ENCODE measurements around the gene DLG1.

Gene DLG1

DNA sequence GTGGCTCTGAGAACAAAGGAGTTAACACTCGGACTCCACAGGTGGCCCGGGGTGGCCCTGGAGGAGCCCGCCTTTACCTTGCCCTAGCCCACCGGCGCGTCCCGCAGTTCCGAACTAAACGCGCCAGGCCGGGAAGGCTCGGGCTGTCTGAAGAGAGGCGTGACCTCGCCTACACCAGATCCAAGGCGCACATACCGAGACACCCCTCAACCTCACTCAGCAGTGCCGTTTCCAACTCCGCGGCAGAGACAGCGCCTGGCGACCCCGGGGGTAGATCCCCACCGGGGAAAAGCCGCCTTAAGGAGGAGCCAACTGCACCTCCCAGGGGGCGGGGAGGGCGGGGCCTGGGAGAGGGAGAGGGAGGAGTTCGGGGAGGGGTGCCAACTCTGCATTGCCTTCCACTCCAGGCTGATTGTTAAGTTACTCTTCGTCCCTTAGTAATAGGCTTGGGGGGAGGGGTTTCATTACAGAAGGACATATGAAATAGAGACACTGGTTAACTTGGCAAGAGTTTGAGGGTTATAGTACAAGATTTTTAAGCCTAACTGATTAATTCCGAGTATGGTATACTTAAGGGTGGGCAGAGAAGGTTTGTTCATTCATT is at the start of gene DLG1:
TSS of gene DLG1 (minus strand) at position 272 of the 604 bp plus-strand sequence. CDS start 1,408 bp downstream, outside the sequence.
- DNase-seq: peak; percentile 85

GRCh38 chr3:197348014-197348413 is 49.6 kb upstream of the DLG1 start:
- no peak for DNase-seq

DNA sequence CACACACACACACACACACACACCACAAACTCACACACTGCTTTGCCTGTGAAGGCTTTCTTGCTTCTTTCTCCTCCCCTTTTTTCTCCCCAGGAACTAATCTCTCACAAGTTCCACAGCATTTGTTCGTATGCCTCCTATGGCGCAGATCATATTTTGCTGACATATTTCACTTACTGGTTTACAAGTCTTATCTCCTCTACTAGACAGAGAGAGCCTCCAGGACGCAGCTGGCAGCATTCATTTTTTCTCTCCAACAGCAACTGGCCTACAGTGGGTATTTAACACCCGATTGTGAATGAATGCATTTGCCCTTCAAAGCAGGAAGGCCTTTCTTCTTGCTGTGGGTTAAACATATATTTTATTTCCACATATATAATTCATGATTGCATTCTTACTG is 47.0 kb upstream of the DLG1 start:
- DNase-seq: no peak

- DNase-seq: no peak
Observed at GRCh38 chr3:197344582-197345318, 46.3 kb upstream of the DLG1 start.

DNA sequence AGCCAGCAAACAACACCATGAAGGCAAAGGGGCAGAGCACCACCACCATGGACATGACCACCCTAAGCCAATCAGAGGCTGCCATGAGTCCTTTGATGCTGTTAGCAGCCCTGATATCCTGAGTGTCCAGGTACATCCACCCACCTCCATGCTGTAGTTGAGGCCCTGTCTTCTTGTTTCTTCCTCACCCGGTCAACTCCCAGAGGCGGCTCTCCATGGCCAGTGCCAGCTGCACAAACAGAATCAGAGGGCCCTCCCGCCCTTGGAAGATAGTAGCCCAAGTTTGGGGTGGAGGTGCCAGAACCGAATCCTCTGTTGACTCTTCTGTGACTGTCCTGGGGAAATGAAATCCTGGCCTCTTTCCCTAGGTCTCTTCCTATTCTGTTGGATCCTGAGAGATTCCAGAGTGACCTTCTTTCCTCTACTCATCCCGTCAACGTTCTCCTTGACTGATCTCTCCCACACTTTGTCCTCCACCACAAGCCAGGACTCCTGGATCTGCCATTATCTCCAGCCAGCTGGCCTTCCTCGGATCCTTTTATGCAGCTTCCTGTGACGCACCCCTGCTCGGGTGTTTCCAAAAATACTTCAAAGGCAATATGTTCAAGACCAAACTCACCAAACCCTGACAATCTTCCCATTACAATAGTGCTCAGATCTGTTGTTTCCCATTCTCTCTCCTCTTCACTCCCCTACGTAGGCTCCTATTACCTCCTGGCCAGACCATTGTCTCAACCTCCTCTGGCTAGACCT is 45.4 kb upstream of the DLG1 start:
- no peak for DNase-seq

- no peak for DNase-seq
Observed at GRCh38 chr3:197343111-197343510, 44.7 kb upstream of the DLG1 start.

- DNase-seq: no peak
Observed at GRCh38 chr3:197340521-197340871, 42.1 kb upstream of the DLG1 start.

- DNase-seq: no peak
Observed at GRCh38 chr3:197339841-197340520, 41.6 kb upstream of the DLG1 start.

GRCh38 chr3:197338586-197338985 is 40.2 kb upstream of the DLG1 start:
- no peak for DNase-seq

DNA sequence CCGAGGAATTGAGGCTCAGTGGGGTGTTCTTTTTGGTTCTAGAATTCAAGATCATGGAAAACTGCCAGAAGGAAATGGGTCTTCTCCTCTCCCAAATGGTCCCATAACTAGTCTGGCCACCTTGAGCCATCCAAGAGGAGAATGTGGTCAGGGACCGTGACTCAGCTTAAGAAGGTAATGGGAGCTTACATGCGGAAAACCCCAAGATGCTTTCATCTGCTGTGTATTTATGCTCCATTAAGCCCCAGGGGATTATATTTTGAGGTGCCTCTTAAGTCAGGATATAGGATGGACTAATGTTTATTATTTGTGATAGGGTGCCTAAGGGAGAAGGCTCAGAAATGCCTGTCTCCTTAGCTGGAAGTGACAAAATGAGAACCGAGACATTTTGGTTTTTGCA is 39.2 kb upstream of the DLG1 start:
- DNase-seq: no peak

DNA sequence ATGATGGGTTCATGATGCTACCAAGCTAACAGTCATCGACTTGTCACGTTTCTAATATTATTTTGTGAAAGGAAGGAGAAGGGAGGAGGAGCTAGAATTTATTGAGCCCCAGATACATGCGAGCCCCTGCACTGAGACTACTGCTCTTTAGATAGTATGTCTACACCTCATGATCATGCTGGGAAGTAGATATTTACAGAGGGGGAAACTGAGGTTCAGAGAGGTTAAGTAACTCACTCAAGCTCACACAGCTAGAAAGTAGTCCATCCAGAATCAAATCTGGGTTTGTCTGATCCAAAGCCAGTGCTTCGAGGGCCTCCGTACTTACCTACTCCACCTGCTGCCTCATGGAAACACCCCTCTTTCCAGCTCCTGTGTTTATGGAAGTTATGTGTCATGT is 38.8 kb upstream of the DLG1 start:
- DNase-seq: no peak

DNA sequence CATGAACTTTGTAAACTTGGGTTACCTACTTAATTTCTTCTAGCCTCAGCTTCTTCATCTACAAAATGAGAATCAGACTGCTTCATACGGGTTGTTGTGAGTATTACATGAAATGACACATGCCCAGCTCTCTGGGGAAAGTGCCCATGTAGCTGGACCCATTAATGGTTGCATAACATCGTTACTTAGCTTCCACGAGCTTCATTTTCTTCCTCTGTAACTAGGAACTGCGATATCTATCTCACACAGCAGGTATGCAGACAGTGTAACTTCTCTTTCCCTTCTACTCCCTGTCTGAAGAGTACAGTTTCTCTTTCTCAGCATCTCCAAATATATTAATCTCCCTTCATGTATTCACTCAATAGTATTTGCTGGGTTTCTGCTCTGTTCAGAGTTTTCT is 37.9 kb upstream of the DLG1 start:
- DNase-seq: no peak

GRCh38 chr3:197335428-197336132 is 37.2 kb upstream of the DLG1 start:
- no peak for DNase-seq

GRCh38 chr3:197333901-197334639 is 35.7 kb upstream of the DLG1 start:
- DNase-seq: no peak

GRCh38 chr3:197331131-197331530 is 32.7 kb upstream of the DLG1 start:
- no peak for DNase-seq

DNA sequence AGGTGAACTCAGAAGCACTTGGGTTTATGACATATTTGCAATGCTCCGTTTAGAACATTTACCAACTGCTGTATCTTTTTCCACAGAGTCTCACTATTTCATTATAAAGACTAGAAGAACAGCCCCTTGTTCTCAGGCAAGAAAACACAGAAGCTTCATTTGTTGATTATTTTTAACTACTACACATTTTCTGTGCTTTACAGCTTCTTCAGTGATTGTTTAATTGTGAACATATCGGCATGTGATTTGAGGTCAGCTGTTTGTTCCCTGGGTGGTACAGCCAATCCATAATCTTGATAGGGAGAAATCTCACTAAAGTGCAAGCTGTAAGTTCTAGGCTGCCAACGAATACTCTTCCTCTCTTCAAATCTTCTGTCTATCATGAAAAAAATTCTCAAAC is 31.0 kb upstream of the DLG1 start:
- no peak for DNase-seq

DNA sequence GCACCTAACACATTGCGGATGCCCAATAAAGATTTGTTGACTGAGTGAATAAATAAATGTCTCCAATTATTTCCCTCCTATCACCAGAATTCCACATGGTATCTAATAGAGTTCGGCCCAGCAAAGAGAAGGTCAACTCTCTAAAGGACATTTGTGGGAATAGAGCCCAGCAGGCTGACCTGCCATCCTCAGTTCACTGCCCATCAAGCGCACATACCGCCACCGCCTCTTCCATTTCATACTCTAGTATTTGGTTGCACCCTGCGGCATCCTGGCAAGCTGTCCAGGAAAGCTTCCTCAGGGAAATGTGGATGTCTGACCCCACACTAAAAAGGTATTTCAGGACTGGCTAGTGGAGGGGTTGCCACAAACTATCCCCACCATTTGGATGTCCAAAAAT is 29.8 kb upstream of the DLG1 start:
- no peak for DNase-seq

- DNase-seq: no peak
Observed at GRCh38 chr3:197327701-197328100, 29.3 kb upstream of the DLG1 start.

GRCh38 chr3:197325773-197326172 is 27.4 kb upstream of the DLG1 start:
- no peak for DNase-seq

DNA sequence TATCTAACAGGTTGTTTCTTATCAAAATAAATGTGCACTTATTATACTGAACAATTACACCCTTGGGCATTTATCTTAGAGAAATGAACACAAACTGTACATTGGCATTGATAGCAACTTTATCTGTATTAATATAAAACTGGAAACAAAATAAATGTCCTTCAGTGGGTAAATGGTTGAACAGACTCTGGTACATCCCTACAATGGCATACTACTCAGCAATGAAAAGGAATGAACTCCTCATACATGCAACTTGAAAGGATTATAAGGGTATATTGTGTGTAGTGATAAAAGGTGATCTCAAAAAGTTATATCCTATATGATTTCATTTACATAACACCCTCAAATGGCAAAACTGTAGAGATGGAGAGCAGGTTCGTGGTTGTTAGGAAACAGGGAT is 23.7 kb upstream of the DLG1 start:
- no peak for DNase-seq

DNA sequence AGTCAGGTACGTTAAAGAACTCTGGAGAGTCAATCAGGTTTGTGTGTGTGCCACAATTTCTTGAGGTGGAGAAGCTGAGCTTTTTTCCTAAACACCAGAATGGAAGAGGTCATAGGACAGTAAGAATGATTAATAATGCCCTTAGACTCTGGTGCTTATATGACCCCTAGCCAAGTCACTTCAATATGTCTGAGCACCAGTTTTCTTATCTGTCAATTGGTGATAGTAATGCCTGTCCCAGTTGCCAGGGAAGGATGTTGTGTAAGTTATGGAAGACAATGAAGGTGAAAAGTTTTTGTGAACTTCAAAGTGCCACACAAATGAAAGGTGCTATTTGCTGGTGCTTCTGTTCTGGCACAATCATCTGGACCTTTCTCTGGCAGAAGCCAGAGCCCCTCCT is 22.2 kb upstream of the DLG1 start:
- DNase-seq: no peak

DNA sequence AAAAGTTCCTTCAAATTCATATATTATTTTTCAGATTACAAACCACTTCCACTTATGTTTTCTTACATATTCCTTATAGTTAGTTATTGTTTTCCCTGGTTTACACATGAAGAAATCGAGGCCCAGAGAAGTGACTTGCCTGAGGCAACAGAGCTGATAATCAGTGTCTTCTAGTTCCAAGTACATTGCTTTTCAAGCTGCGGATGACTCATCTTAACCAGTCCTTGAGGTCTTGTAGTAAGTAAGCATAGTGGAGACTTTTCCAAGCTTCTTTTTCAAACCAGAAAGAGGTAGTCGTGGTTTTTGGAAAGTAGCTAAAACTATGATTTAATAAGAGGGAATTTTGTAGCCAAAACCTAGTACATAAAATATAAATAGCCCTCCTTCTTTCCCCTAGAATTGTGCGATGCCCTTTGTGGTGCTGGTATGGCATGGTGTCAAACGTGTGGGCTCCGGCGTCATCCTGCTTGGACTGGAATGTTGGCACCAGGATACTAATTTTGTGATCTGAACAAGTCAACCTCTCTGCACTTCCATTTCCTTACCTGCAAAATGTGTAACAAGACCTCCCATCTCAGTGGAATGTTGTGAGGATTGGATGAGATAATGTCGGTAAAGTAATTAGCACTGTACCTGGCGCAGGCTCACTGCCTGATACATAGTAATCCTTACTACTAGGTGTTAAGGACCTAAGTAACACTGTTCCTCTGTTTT is 19.0 kb upstream of the DLG1 start:
- no peak for DNase-seq
